ENCODE data around the gene PLSCR1. TPM values are rescaled to one million over a fixed set of nuclear protein-coding genes. Genes with fewer than 3 reads are reported as not detected.

The PLSCR1 gene
- total RNA-seq, 1 donor from 2014 or later: 86.9 TPM

Other genes starting within 250 kb of the PLSCR1 start
- gene PLSCR2, start 75.0 kb downstream of the PLSCR1 start, total RNA-seq: 0.44 TPM in 1 of 2 replicates, not detected in the other
- 0.31 TPM in 1 of 2 replicates, not detected in the other for gene PLSCR5, start 60.7 kb upstream of the PLSCR1 start, total RNA-seq

Measured in progenitor cell of endocrine pancreas (in vitro differentiated cells).